ENCODE measurements around the gene CHST12.
"Not testable (repeated sequence)": the region's sequence is repeated elsewhere in the genome, so short reads cannot be mapped to it uniquely, and the experiment has no call there.

CHST12 gene

GRCh38 chr7:2436341-2437104 lies 33.1 kb downstream of the CHST12 start:
- DNase-seq (ENCODE audit: low read depth): no peak

- no peak for DNase-seq (ENCODE audit: low read depth)
Observed at GRCh38 chr7:2437136-2437535, 33.7 kb downstream of the CHST12 start.

- no peak for DNase-seq (ENCODE audit: low read depth)
Observed at GRCh38 chr7:2437537-2438148, 34.2 kb downstream of the CHST12 start.

- DNase-seq (ENCODE audit: low read depth): no peak
Observed at GRCh38 chr7:2438186-2438585, 34.8 kb downstream of the CHST12 start.

GRCh38 chr7:2438775-2439174 lies 35.4 kb downstream of the CHST12 start:
- no peak for DNase-seq (ENCODE audit: low read depth)

- DNase-seq (ENCODE audit: low read depth): no peak
Observed at GRCh38 chr7:2440608-2441245, 37.3 kb downstream of the CHST12 start.

- no peak for DNase-seq (ENCODE audit: low read depth)
Observed at GRCh38 chr7:2441430-2442058, 38.1 kb downstream of the CHST12 start.

- DNase-seq (ENCODE audit: low read depth): no peak
Observed at GRCh38 chr7:2443491-2443890, 40.1 kb downstream of the CHST12 start.

- DNase-seq (ENCODE audit: low read depth): no peak
Observed at GRCh38 chr7:2444476-2444875, 41.1 kb downstream of the CHST12 start.

- DNase-seq (ENCODE audit: low read depth): no peak
Observed at GRCh38 chr7:2445047-2445446, 41.6 kb downstream of the CHST12 start.

- DNase-seq (ENCODE audit: low read depth): no peak
Observed at GRCh38 chr7:2445898-2446555, 42.6 kb downstream of the CHST12 start.

GRCh38 chr7:2446676-2447075 lies 43.3 kb downstream of the CHST12 start:
- DNase-seq (ENCODE audit: low read depth): no peak

- no peak for DNase-seq (ENCODE audit: low read depth)
Observed at GRCh38 chr7:2450198-2451107, 47.0 kb downstream of the CHST12 start.

GRCh38 chr7:2451171-2452073 lies 48.0 kb downstream of the CHST12 start:
- DNase-seq (ENCODE audit: low read depth): peak; percentile 79

- DNase-seq (ENCODE audit: low read depth): no peak
Observed at GRCh38 chr7:2452074-2452507, 48.7 kb downstream of the CHST12 start.

GRCh38 chr7:2452643-2453270 lies 49.3 kb downstream of the CHST12 start:
- no peak for DNase-seq (ENCODE audit: low read depth)

GRCh38 chr7:2453849-2454248 lies 50.4 kb downstream of the CHST12 start:
- not testable (repeated sequence) for DNase-seq (ENCODE audit: low read depth)

- no peak for DNase-seq (ENCODE audit: low read depth)
Observed at GRCh38 chr7:2459674-2460073, 56.3 kb downstream of the CHST12 start.

- no peak for DNase-seq (ENCODE audit: low read depth)
Observed at GRCh38 chr7:2460188-2460587, 56.8 kb downstream of the CHST12 start.

- DNase-seq (ENCODE audit: low read depth): no peak
Observed at GRCh38 chr7:2460641-2461040, 57.2 kb downstream of the CHST12 start.
